ENCODE measurements around the gene SLIT3. TPM values are rescaled to one million over a fixed set of nuclear protein-coding genes. Genes with fewer than 3 reads are reported as not detected.

SLIT3 gene
- total RNA-seq, 1 experiment from 2014 or later, result 0.10 TPM

DNA sequence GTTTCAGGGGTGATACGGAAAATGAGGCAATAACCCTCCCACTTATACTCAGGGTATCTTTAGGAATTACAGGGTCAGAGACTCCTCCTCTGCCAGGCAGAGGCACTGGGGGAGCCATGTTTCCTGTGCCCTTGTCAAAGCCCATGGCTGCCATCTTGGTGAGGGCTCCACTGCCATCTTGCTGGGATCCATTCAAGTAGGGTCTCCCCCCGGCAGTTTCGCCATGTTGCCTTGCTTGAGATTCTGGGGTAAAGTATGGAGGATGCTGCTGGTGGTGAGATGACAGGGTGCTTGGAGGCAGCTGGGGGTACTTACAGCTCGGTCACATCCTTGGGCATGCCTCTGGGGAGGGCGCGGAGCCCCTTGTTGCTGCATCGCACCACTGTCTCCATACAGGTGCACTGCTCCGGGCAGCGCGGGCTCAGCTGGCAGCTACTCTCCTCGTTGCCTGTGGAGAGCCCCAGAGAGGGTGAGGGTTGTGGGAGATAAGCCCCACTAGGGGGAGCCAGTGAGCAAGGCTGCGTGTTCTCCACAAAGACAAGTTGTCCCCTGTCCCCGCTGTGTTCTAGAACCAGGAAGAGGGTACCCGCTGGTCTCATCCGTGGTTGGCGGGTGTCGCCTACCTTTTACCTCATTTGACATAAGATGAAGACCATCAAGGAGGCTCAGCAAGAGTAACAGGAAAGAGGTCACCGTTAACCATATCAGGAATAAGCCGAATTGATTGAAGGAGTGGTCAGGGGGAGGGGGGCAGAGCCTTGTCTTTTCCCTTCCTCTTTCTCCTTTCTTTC is 552.8 kb downstream of the SLIT3 start:
- peak; percentile 98 for ATAC-seq

More for the DNA sequence above, 552.8 kb downstream of the SLIT3 start:
- Histone ChIP-seq H3K27ac (ENCODE audit: low read depth, low read length) (no peak overlapping the region), H4K20me1 (ENCODE audit: insufficient read depth) (no peaks in the 10 kb centered on the region), H3K4me3 (replicated peaks in 1 of 2; ENCODE audit: low read depth in 1 of 2, low read length in 2 of 2) (no peak overlapping the region), H2AFZ (ENCODE audit: low read depth, low read length, poor library complexity, severe bottlenecking) (peak overlapping the region; percentile 18), H3K9ac (ENCODE audit: low read length) (no peak overlapping the region), H3K36me3 (ENCODE audit: control insufficient read depth in 1 of 2, insufficient read depth in 2 of 2, low read length in 2 of 2) (no peaks in the 10 kb centered on the region), H3K9me3 (ENCODE audit: control insufficient read depth in 1 of 2, insufficient read depth in 1 of 2, low read depth in 1 of 2, low read length in 2 of 2) (no peaks in the 10 kb centered on the region), H3K27me3 (ENCODE audit: insufficient read depth, low read length) (peaks cover 15% of the 10 kb centered on the region; the same call in 1 of the 2 replicates), H3K4me1 (ENCODE audit: control insufficient read depth in 1 of 2, insufficient read depth in 2 of 2, low read length in 2 of 2) (peaks cover 0 to 3% of the 10 kb centered on the region in 2 experiments; a peak in 1 of 4 replicates), H3K4me2 (ENCODE audit: low read length) (peak overlapping the region; percentile 38), H3K9me2 (ENCODE audit: insufficient read depth) (no peaks in the 10 kb centered on the region), H3K79me2 (ENCODE audit: insufficient read depth, low read length) (no peaks in the 10 kb centered on the region)
- RAD21 ChIA-PET (ENCODE audit: low non-redundant PET in 1 of 2, low total read pairs in 2 of 2, uncharacterized antibody in 2 of 2, unreplicated experiment in 2 of 2), result no interaction called here
- BruUV-seq (replicated peaks), result no TSS peak
- POLR2A ChIA-PET, result no interaction called here
- CTCF ChIA-PET, result interaction anchor here (0.5 to 1.0 kb wide), 6 partner anchors 9 to 115 kb away, joined by 3 to 12 read pairs (median 4); no protein-coding TSS in a partner anchor
- TF ChIP-seq, protein P1, sequence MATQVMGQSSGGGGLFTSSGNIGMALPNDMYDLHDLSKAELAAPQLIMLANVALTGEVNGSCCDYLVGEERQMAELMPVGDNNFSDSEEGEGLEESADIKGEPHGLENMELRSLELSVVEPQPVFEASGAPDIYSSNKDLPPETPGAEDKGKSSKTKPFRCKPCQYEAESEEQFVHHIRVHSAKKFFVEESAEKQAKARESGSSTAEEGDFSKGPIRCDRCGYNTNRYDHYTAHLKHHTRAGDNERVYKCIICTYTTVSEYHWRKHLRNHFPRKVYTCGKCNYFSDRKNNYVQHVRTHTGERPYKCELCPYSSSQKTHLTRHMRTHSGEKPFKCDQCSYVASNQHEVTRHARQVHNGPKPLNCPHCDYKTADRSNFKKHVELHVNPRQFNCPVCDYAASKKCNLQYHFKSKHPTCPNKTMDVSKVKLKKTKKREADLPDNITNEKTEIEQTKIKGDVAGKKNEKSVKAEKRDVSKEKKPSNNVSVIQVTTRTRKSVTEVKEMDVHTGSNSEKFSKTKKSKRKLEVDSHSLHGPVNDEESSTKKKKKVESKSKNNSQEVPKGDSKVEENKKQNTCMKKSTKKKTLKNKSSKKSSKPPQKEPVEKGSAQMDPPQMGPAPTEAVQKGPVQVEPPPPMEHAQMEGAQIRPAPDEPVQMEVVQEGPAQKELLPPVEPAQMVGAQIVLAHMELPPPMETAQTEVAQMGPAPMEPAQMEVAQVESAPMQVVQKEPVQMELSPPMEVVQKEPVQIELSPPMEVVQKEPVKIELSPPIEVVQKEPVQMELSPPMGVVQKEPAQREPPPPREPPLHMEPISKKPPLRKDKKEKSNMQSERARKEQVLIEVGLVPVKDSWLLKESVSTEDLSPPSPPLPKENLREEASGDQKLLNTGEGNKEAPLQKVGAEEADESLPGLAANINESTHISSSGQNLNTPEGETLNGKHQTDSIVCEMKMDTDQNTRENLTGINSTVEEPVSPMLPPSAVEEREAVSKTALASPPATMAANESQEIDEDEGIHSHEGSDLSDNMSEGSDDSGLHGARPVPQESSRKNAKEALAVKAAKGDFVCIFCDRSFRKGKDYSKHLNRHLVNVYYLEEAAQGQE (IDR thresholded peaks at IDR 0.05; ENCODE audit: low read depth), result no peak
- TF ChIP-seq SIN3A (IDR thresholded peaks at IDR 0.05; ENCODE audit: low read depth) (no peak), EGR1 (IDR thresholded peaks at IDR 0.05; ENCODE audit: low read depth) (no peak), ZNF274 (IDR thresholded peaks at IDR 0.05; ENCODE audit: low read depth, low read length) (no peak), FOSL1 (IDR thresholded peaks at IDR 0.05; ENCODE audit: low read depth) (no peak), EZH2phosphoT487 (IDR thresholded peaks at IDR 0.05; ENCODE audit: borderline replicate concordance) (no peak), POLR2A (IDR thresholded peaks at IDR 0.05; ENCODE audit: borderline replicate concordance, extremely low read depth, insufficient read depth, insufficient read length) (no peak), RAD21 (IDR thresholded peaks at IDR 0.05; ENCODE audit: low read depth) (peak; percentile 55), CEBPB (IDR thresholded peaks at IDR 0.05; ENCODE audit: low read depth) (no peak), ELF1 (IDR thresholded peaks at IDR 0.05; ENCODE audit: borderline replicate concordance, low read depth) (no peak), YY1 (IDR thresholded peaks at IDR 0.05; ENCODE audit: extremely low read depth, insufficient replicate concordance, low read depth, low read length) (no peak), TCF7L2 (IDR thresholded peaks at IDR 0.05; ENCODE audit: borderline replicate concordance, extremely low read depth, insufficient read depth, insufficient read length) (no peak)
- TF ChIP-seq, protein P2, sequence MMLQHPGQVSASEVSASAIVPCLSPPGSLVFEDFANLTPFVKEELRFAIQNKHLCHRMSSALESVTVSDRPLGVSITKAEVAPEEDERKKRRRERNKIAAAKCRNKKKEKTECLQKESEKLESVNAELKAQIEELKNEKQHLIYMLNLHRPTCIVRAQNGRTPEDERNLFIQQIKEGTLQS (IDR thresholded peaks at IDR 0.05), result no peak
- TF ChIP-seq, protein P3, sequence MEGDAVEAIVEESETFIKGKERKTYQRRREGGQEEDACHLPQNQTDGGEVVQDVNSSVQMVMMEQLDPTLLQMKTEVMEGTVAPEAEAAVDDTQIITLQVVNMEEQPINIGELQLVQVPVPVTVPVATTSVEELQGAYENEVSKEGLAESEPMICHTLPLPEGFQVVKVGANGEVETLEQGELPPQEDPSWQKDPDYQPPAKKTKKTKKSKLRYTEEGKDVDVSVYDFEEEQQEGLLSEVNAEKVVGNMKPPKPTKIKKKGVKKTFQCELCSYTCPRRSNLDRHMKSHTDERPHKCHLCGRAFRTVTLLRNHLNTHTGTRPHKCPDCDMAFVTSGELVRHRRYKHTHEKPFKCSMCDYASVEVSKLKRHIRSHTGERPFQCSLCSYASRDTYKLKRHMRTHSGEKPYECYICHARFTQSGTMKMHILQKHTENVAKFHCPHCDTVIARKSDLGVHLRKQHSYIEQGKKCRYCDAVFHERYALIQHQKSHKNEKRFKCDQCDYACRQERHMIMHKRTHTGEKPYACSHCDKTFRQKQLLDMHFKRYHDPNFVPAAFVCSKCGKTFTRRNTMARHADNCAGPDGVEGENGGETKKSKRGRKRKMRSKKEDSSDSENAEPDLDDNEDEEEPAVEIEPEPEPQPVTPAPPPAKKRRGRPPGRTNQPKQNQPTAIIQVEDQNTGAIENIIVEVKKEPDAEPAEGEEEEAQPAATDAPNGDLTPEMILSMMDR (IDR thresholded peaks at IDR 0.05 in 2 of 3, conservative IDR thresholded peaks at IDR 0.05 in 1 of 3; ENCODE audit: borderline replicate concordance in 1 of 3, insufficient read depth in 1 of 3, low read depth in 2 of 3, low read length in 2 of 3), result peak; percentile 46 to 95 (median 91)
- TF ChIP-seq, protein P4, sequence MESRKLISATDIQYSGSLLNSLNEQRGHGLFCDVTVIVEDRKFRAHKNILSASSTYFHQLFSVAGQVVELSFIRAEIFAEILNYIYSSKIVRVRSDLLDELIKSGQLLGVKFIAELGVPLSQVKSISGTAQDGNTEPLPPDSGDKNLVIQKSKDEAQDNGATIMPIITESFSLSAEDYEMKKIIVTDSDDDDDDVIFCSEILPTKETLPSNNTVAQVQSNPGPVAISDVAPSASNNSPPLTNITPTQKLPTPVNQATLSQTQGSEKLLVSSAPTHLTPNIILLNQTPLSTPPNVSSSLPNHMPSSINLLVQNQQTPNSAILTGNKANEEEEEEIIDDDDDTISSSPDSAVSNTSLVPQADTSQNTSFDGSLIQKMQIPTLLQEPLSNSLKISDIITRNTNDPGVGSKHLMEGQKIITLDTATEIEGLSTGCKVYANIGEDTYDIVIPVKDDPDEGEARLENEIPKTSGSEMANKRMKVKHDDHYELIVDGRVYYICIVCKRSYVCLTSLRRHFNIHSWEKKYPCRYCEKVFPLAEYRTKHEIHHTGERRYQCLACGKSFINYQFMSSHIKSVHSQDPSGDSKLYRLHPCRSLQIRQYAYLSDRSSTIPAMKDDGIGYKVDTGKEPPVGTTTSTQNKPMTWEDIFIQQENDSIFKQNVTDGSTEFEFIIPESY (IDR thresholded peaks at IDR 0.05; ENCODE audit: extremely low read depth, insufficient replicate concordance, low read length), result no peak
- peak; percentile 48 for DNase-seq (ENCODE audit: low read depth, low spot score)
- intact Hi-C loops (cut with micrococcal nuclease), result no loop called here

Data from HCT116 (cell line).